ENCODE data around the gene ATP11A. TPM values are rescaled to one million over a fixed set of nuclear protein-coding genes. Genes with fewer than 3 reads are reported as not detected.

Gene ATP11A
- total RNA-seq, 1 experiment from 2014 or later, result 9.4 TPM

GRCh38 chr13:112730157-112730671 is 40.4 kb downstream of the ATP11A start:
- no peaks in the 10 kb centered on the region for H3K9me3 ChIP-seq (ENCODE audit: low read depth, low read length, poor library complexity, severe bottlenecking)
- TF ChIP-seq CTCF (conservative IDR thresholded peaks at IDR 0.05; ENCODE audit: low read depth, low read length), result no peak
- TF ChIP-seq EZH2 (IDR thresholded peaks at IDR 0.05; ENCODE audit: borderline replicate concordance, low read depth, low read length, poor library complexity, severe bottlenecking), result no peak
- H3K4me3 ChIP-seq (ENCODE audit: low read depth, low read length, poor library complexity, severe bottlenecking), result no peak overlapping the region
- H3K36me3 ChIP-seq (ENCODE audit: insufficient read depth, low read length, poor library complexity, severe bottlenecking), result no peaks in the 10 kb centered on the region
- CTCF ChIA-PET, result no interaction called here
- no peaks in the 10 kb centered on the region for H3K4me1 ChIP-seq (ENCODE audit: insufficient read depth, low read length, poor library complexity, severe bottlenecking)
- no peak overlapping the region for H3K27ac ChIP-seq (ENCODE audit: low read depth, low read length, poor library complexity, severe bottlenecking)
- no TSS peak for BruUV-seq (replicated peaks)
- POLR2A ChIA-PET (ENCODE audit: low non-redundant PET), result no interaction called here
- no peak for DNase-seq (ENCODE audit: low spot score)
- intact Hi-C loops (cut with micrococcal nuclease; ENCODE audit: unreplicated experiment), result no loop called here
- H3K27me3 ChIP-seq (replicated peaks; ENCODE audit: insufficient read depth, low read depth, low read length, poor library complexity), result no peaks in the 10 kb centered on the region

- Histone ChIP-seq H3K4me3 (ENCODE audit: low read depth, low read length, poor library complexity, severe bottlenecking) (no peak overlapping the region), H3K4me1 (ENCODE audit: insufficient read depth, low read length, poor library complexity, severe bottlenecking) (no peaks in the 10 kb centered on the region), H3K9me3 (ENCODE audit: low read depth, low read length, poor library complexity, severe bottlenecking) (no peaks in the 10 kb centered on the region), H3K27me3 (replicated peaks; ENCODE audit: insufficient read depth, low read depth, low read length, poor library complexity) (no peaks in the 10 kb centered on the region), H3K36me3 (ENCODE audit: insufficient read depth, low read length, poor library complexity, severe bottlenecking) (no peaks in the 10 kb centered on the region), H3K27ac (ENCODE audit: low read depth, low read length, poor library complexity, severe bottlenecking) (no peak overlapping the region)
- TF ChIP-seq EZH2 (IDR thresholded peaks at IDR 0.05; ENCODE audit: borderline replicate concordance, low read depth, low read length, poor library complexity, severe bottlenecking), result no peak
- no peak for TF ChIP-seq CTCF (conservative IDR thresholded peaks at IDR 0.05; ENCODE audit: low read depth, low read length)
- no peak for DNase-seq (ENCODE audit: low spot score)
- BruUV-seq (replicated peaks), result no TSS peak
- CTCF ChIA-PET, result no interaction called here
- POLR2A ChIA-PET (ENCODE audit: low non-redundant PET), result no interaction called here
- intact Hi-C loops (cut with micrococcal nuclease; ENCODE audit: unreplicated experiment), result no loop called here
These were observed 42.1 kb downstream of the ATP11A start for GRCh38 chr13:112731667-112732616.

DNA sequence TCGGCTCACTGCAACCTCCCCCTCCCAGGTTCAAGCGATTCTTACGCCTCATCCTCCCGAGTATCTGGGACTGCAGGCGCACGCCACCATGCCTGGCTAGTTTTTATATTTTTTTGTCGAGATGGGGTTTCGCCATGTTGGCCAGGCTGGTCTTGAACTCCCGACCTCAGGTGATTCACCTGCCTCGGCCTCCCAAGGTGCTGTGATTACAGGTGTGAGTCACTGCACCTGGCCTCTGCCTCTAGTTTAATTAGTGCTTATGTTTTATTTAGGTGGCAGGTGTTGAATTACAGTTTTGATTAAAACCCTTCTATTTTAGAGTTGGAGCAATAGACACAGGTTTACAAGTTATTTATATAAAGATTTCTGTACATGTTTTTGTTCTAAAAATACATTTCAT is 42.8 kb downstream of the ATP11A start:
- no peak for TF ChIP-seq CTCF (conservative IDR thresholded peaks at IDR 0.05; ENCODE audit: low read depth, low read length)
- no peak for TF ChIP-seq EZH2 (IDR thresholded peaks at IDR 0.05; ENCODE audit: borderline replicate concordance, low read depth, low read length, poor library complexity, severe bottlenecking)
- Histone ChIP-seq H3K27ac (ENCODE audit: low read depth, low read length, poor library complexity, severe bottlenecking) (no peak overlapping the region), H3K27me3 (replicated peaks; ENCODE audit: insufficient read depth, low read depth, low read length, poor library complexity) (no peaks in the 10 kb centered on the region), H3K4me3 (ENCODE audit: low read depth, low read length, poor library complexity, severe bottlenecking) (no peak overlapping the region), H3K9me3 (ENCODE audit: low read depth, low read length, poor library complexity, severe bottlenecking) (no peaks in the 10 kb centered on the region), H3K36me3 (ENCODE audit: insufficient read depth, low read length, poor library complexity, severe bottlenecking) (no peaks in the 10 kb centered on the region), H3K4me1 (ENCODE audit: insufficient read depth, low read length, poor library complexity, severe bottlenecking) (no peaks in the 10 kb centered on the region)
- BruUV-seq (replicated peaks), result no TSS peak
- CTCF ChIA-PET, result no interaction called here
- POLR2A ChIA-PET (ENCODE audit: low non-redundant PET), result no interaction called here
- intact Hi-C loops (cut with micrococcal nuclease; ENCODE audit: unreplicated experiment), result no loop called here
- no peak for DNase-seq (ENCODE audit: low spot score)
